GM19099 (cell line): ENCODE results near the gene OR52E4.

Source experiments
- POLR2A ChIP-seq: IDR thresholded peaks from 3 replicates; pipeline ENCODE4 v1.6.1; 2011; ENCODE audit warnings: low read depth; ENCODE audit not compliant: insufficient read length; ENCODE audit errors: extremely low read depth

OR52E4 gene

GRCh38 chr11:5880329-5880728 lies at the start of gene OR52E4:
OR52E4 (plus strand) TSS chr11:5880629; CDS start chr11:5884293, 3,664 bp downstream.
- no peak for TF ChIP-seq POLR2A

- no peak for TF ChIP-seq POLR2A
Observed at GRCh38 chr11:5831196-5831829, 49.1 kb upstream of the OR52E4 start.

DNA sequence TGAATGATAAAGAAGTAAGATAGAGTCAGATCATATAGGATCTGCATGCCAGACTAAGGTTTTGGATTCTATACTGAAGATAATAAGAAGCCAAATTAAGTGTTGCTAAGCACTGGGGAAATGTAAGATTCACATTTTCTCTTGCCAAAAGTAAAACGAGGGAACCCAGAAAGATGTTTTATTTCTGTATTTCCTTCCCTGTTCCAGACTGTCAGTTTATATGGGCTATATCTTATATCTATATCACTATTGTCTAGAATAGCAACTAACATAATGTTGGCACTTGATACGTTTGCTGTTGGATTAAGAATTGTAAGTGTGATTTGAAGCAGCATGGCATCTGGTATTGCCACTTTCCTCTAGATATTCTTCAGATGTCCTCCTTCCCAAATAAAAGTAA lies 47.0 kb upstream of the OR52E4 start:
- TF ChIP-seq POLR2A = no peak

DNA sequence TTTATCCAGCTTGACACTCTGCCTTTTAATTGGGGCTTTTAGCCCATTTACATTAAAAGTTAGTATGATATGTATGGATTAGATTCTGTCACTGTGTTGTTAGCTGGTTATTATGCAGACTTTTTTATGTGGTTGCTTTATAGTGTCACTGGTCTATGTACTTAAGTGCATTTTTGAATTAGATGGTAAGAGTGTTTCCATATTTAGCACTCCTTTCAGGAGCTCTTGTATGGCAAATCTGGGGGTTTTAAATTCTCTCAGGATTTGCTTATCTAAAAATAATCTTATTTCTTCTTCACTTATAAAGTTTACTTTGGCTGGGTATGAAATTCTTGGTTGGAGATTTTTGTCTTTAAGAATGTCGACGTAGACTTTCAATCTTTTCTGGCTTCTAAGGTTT lies 42.7 kb upstream of the OR52E4 start:
- no peak for TF ChIP-seq POLR2A

- no peak for TF ChIP-seq POLR2A
Observed at GRCh38 chr11:5841797-5842196, 38.6 kb upstream of the OR52E4 start, which contains the start of gene OR52E6. OR52E6 (minus strand) TSS chr11:5841897; CDS start chr11:5841897, 0 bp downstream.

DNA sequence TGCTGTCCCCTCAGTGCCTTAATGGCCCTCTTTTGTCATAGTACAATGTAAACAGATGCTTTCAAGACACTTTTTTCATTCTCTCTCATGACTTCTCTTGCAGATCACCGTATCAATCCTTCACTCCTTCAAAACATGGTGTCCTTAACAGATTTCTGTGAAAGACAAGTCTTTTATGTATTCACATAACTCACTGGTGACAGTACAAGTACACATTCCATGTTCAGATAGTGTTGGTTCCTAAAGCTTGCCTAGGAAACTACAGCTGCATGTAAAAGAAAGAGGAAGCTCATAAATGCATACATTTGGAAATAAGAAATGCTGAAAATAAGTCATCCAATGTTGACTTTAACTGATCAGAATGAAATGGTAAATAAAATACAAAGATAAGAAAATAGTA lies 33.7 kb upstream of the OR52E4 start:
- no peak for TF ChIP-seq POLR2A

DNA sequence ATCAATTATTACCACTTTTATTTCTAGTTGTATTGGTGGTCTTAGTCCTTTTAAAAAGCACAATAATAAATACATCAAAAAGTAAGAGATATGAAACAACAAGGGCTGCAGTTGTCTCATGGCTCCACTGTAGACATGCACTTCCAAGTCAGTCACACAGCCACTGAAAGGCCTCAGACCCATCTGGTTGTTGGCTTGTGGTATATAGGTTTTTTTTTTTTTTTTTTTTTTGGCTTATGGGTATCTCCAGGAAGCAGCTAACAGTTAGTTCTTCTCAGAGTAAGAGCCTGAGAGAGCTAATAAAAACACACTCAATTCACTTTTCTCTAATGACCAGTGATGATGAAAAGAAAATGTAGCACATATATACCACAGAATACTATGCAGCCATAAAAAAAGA lies 32.7 kb upstream of the OR52E4 start:
- no peak for TF ChIP-seq POLR2A

DNA sequence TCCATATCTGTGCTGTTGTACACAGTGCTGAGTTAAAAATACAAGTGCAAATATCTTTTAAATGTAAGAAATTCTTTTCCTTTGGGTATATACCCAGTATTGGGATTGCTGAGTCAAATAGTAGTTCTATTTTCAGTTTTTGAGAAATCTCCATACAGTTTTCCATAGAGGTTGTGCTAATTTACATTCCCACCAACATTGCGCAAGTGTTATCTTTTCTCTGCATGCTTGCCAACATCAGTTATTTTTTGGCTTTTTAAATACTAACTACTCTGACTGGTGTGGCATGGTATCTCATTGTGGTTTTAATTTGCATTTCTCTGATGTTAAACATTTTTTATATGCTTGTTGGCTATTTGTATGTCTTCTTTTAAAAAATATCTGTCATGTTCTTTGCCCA lies 29.4 kb upstream of the OR52E4 start:
- no peak for TF ChIP-seq POLR2A

- no peak for TF ChIP-seq POLR2A
Observed at GRCh38 chr11:5857590-5857989, 22.8 kb upstream of the OR52E4 start, which contains the start of gene OR52E8. OR52E8 (minus strand) TSS chr11:5857690; CDS start chr11:5857690, 0 bp downstream.

- no peak for TF ChIP-seq POLR2A
Observed at GRCh38 chr11:5865826-5866225, 14.6 kb upstream of the OR52E4 start.

- no peak for TF ChIP-seq POLR2A
Observed at GRCh38 chr11:5878564-5878963, 1.9 kb upstream of the OR52E4 start.

DNA sequence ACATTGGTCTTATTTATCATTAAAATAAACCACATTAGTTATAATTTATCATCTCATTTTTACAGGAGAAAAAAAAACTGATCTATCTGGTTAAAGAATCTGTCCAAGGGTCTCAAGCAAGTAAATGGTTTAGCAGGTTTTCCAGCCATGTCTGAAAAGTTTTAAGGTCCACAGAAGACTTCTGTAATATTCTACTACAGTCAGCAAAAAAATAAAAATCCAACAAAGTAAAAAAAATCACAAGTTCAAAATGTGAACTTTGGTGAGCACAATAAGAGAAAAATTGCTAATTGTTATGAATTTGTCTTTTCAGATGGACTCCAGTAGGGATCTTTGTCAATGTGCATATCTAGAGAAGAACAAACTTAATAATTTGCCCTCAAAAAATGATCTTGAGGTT lies 1.3 kb downstream of the OR52E4 start:
- no peak for TF ChIP-seq POLR2A

DNA sequence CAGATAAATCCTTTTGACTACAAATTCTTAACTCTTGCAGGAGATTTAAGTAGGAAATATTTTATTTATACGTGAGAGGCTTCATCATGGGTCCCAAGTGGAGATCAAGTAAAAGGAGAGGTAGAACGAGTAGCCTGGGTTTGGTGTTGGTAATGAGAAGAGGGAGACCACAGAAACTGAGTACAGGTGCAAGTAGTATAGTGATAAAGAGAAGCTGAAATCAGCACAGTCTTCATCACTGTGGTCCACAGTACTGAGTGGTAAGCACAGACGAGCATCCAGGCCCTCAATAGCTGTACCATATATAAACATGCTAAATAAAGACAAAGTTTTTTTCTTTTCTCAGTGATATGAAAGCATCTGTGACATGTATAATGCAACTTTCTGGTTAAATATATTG lies 6.7 kb downstream of the OR52E4 start:
- no peak for TF ChIP-seq POLR2A

DNA sequence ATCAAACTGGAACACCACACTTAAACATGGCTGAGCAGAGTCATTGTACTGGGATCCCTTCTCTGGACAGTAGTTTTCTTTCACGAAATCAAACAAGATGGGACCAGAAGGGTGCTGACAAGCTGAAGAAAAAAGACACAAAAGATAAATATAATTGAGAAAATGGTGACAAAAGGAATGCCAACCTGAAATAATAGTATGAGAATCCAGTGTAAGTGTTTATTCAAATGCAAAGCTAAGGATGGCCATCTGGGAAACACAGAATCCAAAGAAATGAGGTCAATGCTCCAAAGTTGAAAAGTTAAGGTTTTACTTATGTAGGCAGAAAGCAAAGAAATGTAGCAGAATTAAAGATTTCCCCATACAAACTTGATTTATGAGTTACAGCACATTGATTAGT lies 7.2 kb downstream of the OR52E4 start:
- TF ChIP-seq POLR2A = no peak

GRCh38 chr11:5891216-5891800 lies 10.9 kb downstream of the OR52E4 start:
- TF ChIP-seq POLR2A = no peak

DNA sequence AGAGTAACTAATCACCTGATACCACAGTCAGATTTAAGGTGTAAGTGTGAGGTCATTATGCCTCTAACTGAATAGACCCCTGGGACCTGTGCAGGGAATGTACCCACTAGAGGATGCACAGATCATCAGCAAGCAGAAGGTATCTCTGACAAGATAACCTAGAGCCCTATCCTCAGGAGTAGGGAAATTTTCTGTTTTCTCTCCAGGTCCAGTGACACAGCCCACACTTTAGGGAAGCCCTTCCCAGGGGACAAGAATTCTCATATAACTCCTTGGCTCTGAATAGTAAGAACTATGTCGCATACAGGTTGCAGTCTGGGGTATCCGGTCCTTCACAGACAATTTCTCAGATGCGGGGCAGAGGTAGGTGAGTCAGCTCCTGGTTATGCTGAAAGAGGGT lies 12.5 kb downstream of the OR52E4 start, which contains the start of gene OR52E5:
TSS of gene OR52E5 (plus strand) at position 301 of the 400 bp plus-strand sequence. CDS start 7,569 bp downstream, outside the sequence.
- no peak for TF ChIP-seq POLR2A
